ENCODE results near the gene ZNF710. TPM values are rescaled to one million over a fixed set of nuclear protein-coding genes. Genes with fewer than 3 reads are reported as not detected.

The ZNF710 gene
- total RNA-seq, 1 donor from 2014 or later: 129 TPM

- no peaks in the 10 kb centered on the region for H3K9me3 Mint-ChIP-seq (ENCODE audit: unreplicated experiment)
- H3K27me3 Mint-ChIP-seq (ENCODE audit: unreplicated experiment): peaks cover 7% of the 10 kb centered on the region
- H3K27ac Mint-ChIP-seq (ENCODE audit: unreplicated experiment): no peak overlapping the region
- H3K4me3 Mint-ChIP-seq (ENCODE audit: unreplicated experiment): no peak overlapping the region
- TF ChIP-seq CTCF (IDR thresholded peaks at IDR 0.05; ENCODE audit: unreplicated experiment): no peak
- no peak for DNase-seq (ENCODE audit: low spot score)
- H3K36me3 Mint-ChIP-seq (ENCODE audit: low read depth, unreplicated experiment): peaks cover 19% of the 10 kb centered on the region
- peaks cover 16% of the 10 kb centered on the region for H3K4me1 Mint-ChIP-seq (ENCODE audit: unreplicated experiment)
Observed at GRCh38 chr15:90079619-90080457, 78.7 kb downstream of the ZNF710 start.

- H3K36me3 Mint-ChIP-seq (ENCODE audit: low read depth, unreplicated experiment): peaks cover 19% of the 10 kb centered on the region
- H3K9me3 Mint-ChIP-seq (ENCODE audit: unreplicated experiment): no peaks in the 10 kb centered on the region
- H3K27me3 Mint-ChIP-seq (ENCODE audit: unreplicated experiment): peaks cover 7% of the 10 kb centered on the region
- no peak for TF ChIP-seq CTCF (IDR thresholded peaks at IDR 0.05; ENCODE audit: unreplicated experiment)
- H3K4me3 Mint-ChIP-seq (ENCODE audit: unreplicated experiment): no peak overlapping the region
- H3K4me1 Mint-ChIP-seq (ENCODE audit: unreplicated experiment): peaks cover 16% of the 10 kb centered on the region
- H3K27ac Mint-ChIP-seq (ENCODE audit: unreplicated experiment): no peak overlapping the region
- no peak for DNase-seq (ENCODE audit: low spot score)
Observed at GRCh38 chr15:90080458-90080755, 79.3 kb downstream of the ZNF710 start.

- H3K27ac Mint-ChIP-seq (ENCODE audit: unreplicated experiment): no peak overlapping the region
- no peak for DNase-seq (ENCODE audit: low spot score)
- peaks cover 19% of the 10 kb centered on the region for H3K36me3 Mint-ChIP-seq (ENCODE audit: low read depth, unreplicated experiment)
- H3K27me3 Mint-ChIP-seq (ENCODE audit: unreplicated experiment): peaks cover 7% of the 10 kb centered on the region
- TF ChIP-seq CTCF (IDR thresholded peaks at IDR 0.05; ENCODE audit: unreplicated experiment): no peak
- H3K4me1 Mint-ChIP-seq (ENCODE audit: unreplicated experiment): peaks cover 20% of the 10 kb centered on the region
- H3K4me3 Mint-ChIP-seq (ENCODE audit: unreplicated experiment): no peak overlapping the region
- no peaks in the 10 kb centered on the region for H3K9me3 Mint-ChIP-seq (ENCODE audit: unreplicated experiment)
Observed at GRCh38 chr15:90080818-90081393, 79.8 kb downstream of the ZNF710 start.

GRCh38 chr15:90082140-90082715 lies 81.1 kb downstream of the ZNF710 start:
- H3K27ac Mint-ChIP-seq (ENCODE audit: unreplicated experiment): peak overlapping the region; percentile 48
- H3K9me3 Mint-ChIP-seq (ENCODE audit: unreplicated experiment): no peaks in the 10 kb centered on the region
- peaks cover 27% of the 10 kb centered on the region for H3K36me3 Mint-ChIP-seq (ENCODE audit: low read depth, unreplicated experiment)
- peaks cover 25% of the 10 kb centered on the region for H3K4me1 Mint-ChIP-seq (ENCODE audit: unreplicated experiment)
- TF ChIP-seq CTCF (IDR thresholded peaks at IDR 0.05; ENCODE audit: unreplicated experiment): no peak
- H3K27me3 Mint-ChIP-seq (ENCODE audit: unreplicated experiment): peaks cover 7% of the 10 kb centered on the region
- H3K4me3 Mint-ChIP-seq (ENCODE audit: unreplicated experiment): no peak overlapping the region
- DNase-seq (ENCODE audit: low spot score): peak; percentile 37

- no peaks in the 10 kb centered on the region for H3K9me3 Mint-ChIP-seq (ENCODE audit: unreplicated experiment)
- no peak overlapping the region for H3K27ac Mint-ChIP-seq (ENCODE audit: unreplicated experiment)
- no peak overlapping the region for H3K4me3 Mint-ChIP-seq (ENCODE audit: unreplicated experiment)
- DNase-seq (ENCODE audit: low spot score): no peak
- H3K36me3 Mint-ChIP-seq (ENCODE audit: low read depth, unreplicated experiment): peaks cover 34% of the 10 kb centered on the region
- peaks cover 25% of the 10 kb centered on the region for H3K4me1 Mint-ChIP-seq (ENCODE audit: unreplicated experiment)
- peaks cover 7% of the 10 kb centered on the region for H3K27me3 Mint-ChIP-seq (ENCODE audit: unreplicated experiment)
- no peak for TF ChIP-seq CTCF (IDR thresholded peaks at IDR 0.05; ENCODE audit: unreplicated experiment)
Observed at GRCh38 chr15:90083419-90083818, 82.3 kb downstream of the ZNF710 start.
